Pancreas (tissue), 10 donors: ENCODE measurements around the gene WIZ. TPM values are rescaled to one million over a fixed set of nuclear protein-coding genes. Genes with fewer than 3 reads are reported as not detected.
A peak's percentile ranks its signal among the peaks of the same experiment; 100 is the strongest.

Experiments
- ATAC-seq, 4 donors: fragments of 200-7000 bp; cut with Tn5 transposase; one replicate each; pipeline versions ENCODE4 v1.8.0 to v1.9.1; 2020; ENCODE audit warnings: mild to moderate bottlenecking in 4 of 4, moderate library complexity in 4 of 4
- DNase-seq, 6 donors: peaks; one replicate each; pipeline ENCODE4 v3.0.0-alpha.2; 2020
- FAIRE-seq: peaks from 2 replicates; lab custom pipeline; 2012; peaks lifted over from hg19 to GRCh38; lab: Jason Lieb, UNC
- H3K27ac ChIP-seq, 4 donors: fragments of 200-600 bp; sonication (generic); 1 replicate in 3 of 4; 2 replicates in 1 of 4; pipeline versions ENCODE4 v1.5.0 to v1.8.0; 2020
- H3K27me3 ChIP-seq, 4 donors: fragments of 200-600 bp; one replicate each; pipeline ENCODE4 v1.8.0; 2021
- H3K36me3 ChIP-seq, 3 donors: fragments of 200-600 bp; sonication (generic) in 1 of 3; one replicate each; pipeline versions ENCODE4 v1.5.0 to v1.8.0; 2020 to 2021
- H3K4me1 ChIP-seq, 3 donors: fragments of 200-600 bp; one replicate each; pipeline ENCODE4 v1.8.0; 2021
- H3K4me3 ChIP-seq, 4 donors: fragments of 200-600 bp; sonication (generic) in 2 of 4; one replicate each; pipeline versions ENCODE4 v1.5.0 to v1.8.0; 2020 to 2021
- H3K9me3 ChIP-seq, 4 donors: fragments of 200-600 bp; one replicate each; pipeline ENCODE4 v1.8.0; 2021
- CTCF ChIP-seq, 4 donors: fragments of 200-600 bp; sonication (generic) in 3 of 4; IDR thresholded peaks; one replicate each; pipeline versions ENCODE4 v1.5.0 to v1.8.0; 2021; ENCODE audit warnings: antibody characterized with exemption in 4 of 4
- WGBS, 2 donors: extraction: QIAGEN DNeasy Blood & Tissue Kit; methylation state at CpG; one replicate each; pipeline ENCODE4 v1.1.7; 2013; 5-methylcytosine and 5-hydroxymethylcytosine counted together
- intact Hi-C, 3 donors: fragments of 100-400 bp; cut with DNase I; formaldehyde crosslinking; loops; one replicate each; pipeline versions ENCODE4 v1.11.1 to v1.14.2; 2022
- polyA plus RNA-seq, 2 donors: library from polyadenylated mRNA; stranded (reverse); fragments of 200-250 nt; gene quantifications; one replicate each; pipeline ENCODE4 v1.2.3, GENCODE V29; 2013
- total RNA-seq, 6 donors: library from RNA; stranded (reverse); fragmentation: NEBNext Ultra II Directional in 4 of 6; extraction: Animal tissue kit (Norgen Biotek cat#: 25700) in 4 of 6; gene quantifications; one replicate each; pipeline versions ENCODE4 v1.2.1 to v1.2.4, GENCODE V29; 2021 to 2023
- donor health status: healthy with polysubstance abuse.
- donor health status: DM: no; HTN: no; CAD: no; lungs with moderate emphysema.
- donor health status: DM: no; HTN: no; CAD: no.
- donor health status: control.
- donor health status: control.
- donor health status: Bipolar disorder and iron deficiency.
- donor health status: DM: yes; HTN: yes; CAD: no.
- donor health status: DM: no; HTN: no; CAD: no.
- donor health status: DM: no; HTN: no; CAD: no.
- donor health status: DM: yes; HTN: yes; CAD: no.

Gene WIZ
- total and polyA plus RNA-seq, 8 donors: 11.0 to 23.2 (median 16.0) TPM

GRCh38 chr19:15456871-15457700 lies 7.3 kb upstream of the WIZ start:
- H3K4me1 ChIP-seq: peaks cover 0 to 14% (median 11%) of the 10 kb centered on the region in 3 donors
- no peak overlapping the region for H3K27ac ChIP-seq
- H3K9me3 ChIP-seq: no peaks in the 10 kb centered on the region
- no peak for FAIRE-seq
- peak in 3 of 6 donors; percentile 37 to 74 (median 44) for DNase-seq
- peaks cover 0 to 12% (median 0%) of the 10 kb centered on the region in 4 donors for H3K27me3 ChIP-seq
- peak overlapping the region in 1 of 4 donors; percentile 39 for H3K4me3 ChIP-seq
- intact Hi-C loops: no loop called here
- peak in 3 of 4 donors; percentile 4 to 51 (median 8) for ATAC-seq
- no peaks in the 10 kb centered on the region for H3K36me3 ChIP-seq
- no peak for TF ChIP-seq CTCF (IDR thresholded peaks at IDR 0.05)
- WGBS, 2 donors: 7 to 10% methylated on average over 80 to 86 of the region's 86 CpGs

GRCh38 chr19:15456441-15456840 lies 6.7 kb upstream of the WIZ start:
- ATAC-seq: no peak
- Histone ChIP-seq H3K27ac (no peak overlapping the region), H3K36me3 (no peaks in the 10 kb centered on the region), H3K27me3 (peaks cover 0 to 12% (median 0%) of the 10 kb centered on the region in 4 donors), H3K4me1 (peaks cover 0 to 14% (median 11%) of the 10 kb centered on the region in 3 donors), H3K9me3 (no peaks in the 10 kb centered on the region), H3K4me3 (peak overlapping the region in 1 of 4 donors; percentile 39)
- intact Hi-C loops: no loop called here
- DNase-seq: peak in 1 of 6 donors; percentile 47
- no peak for TF ChIP-seq CTCF (IDR thresholded peaks at IDR 0.05)
- 34 to 36% methylated on average over 14 of the region's 14 CpGs for WGBS, 2 donors
- FAIRE-seq: no peak

GRCh38 chr19:15455996-15456395 lies 6.2 kb upstream of the WIZ start:
- peaks cover 0 to 14% (median 11%) of the 10 kb centered on the region in 3 donors for H3K4me1 ChIP-seq
- DNase-seq: no peak
- no peak for FAIRE-seq
- intact Hi-C loops: no loop called here
- peaks cover 0 to 12% (median 0%) of the 10 kb centered on the region in 4 donors for H3K27me3 ChIP-seq
- no peak overlapping the region for H3K4me3 ChIP-seq
- WGBS, 2 donors: 78 to 85% methylated on average over 9 of the region's 9 CpGs
- no peak for ATAC-seq
- TF ChIP-seq CTCF (IDR thresholded peaks at IDR 0.05): no peak
- no peaks in the 10 kb centered on the region for H3K9me3 ChIP-seq
- H3K27ac ChIP-seq: no peak overlapping the region
- no peaks in the 10 kb centered on the region for H3K36me3 ChIP-seq

- FAIRE-seq: no peak
- Histone ChIP-seq H3K9me3 (no peaks in the 10 kb centered on the region), H3K4me1 (peaks cover 0 to 14% (median 11%) of the 10 kb centered on the region in 3 donors), H3K27me3 (peaks cover 0 to 12% (median 0%) of the 10 kb centered on the region in 4 donors), H3K27ac (no peak overlapping the region), H3K36me3 (no peaks in the 10 kb centered on the region), H3K4me3 (no peak overlapping the region)
- ATAC-seq: no peak
- peak in 1 of 4 donors; percentile 10 for TF ChIP-seq CTCF (IDR thresholded peaks at IDR 0.05)
- peak in 5 of 6 donors; percentile 40 to 85 (median 67) for DNase-seq
- 45 to 50% methylated on average over 17 of the region's 17 CpGs for WGBS, 2 donors
- intact Hi-C loops: no loop called here
Observed at GRCh38 chr19:15453906-15454860, 4.4 kb upstream of the WIZ start.
